Suprapubic skin (tissue), 4 donors: Measurements from ENCODE around the gene NFU1. TPM values are rescaled to one million over a fixed set of nuclear protein-coding genes. Genes with fewer than 3 reads are reported as not detected.

Experiments
- DNase-seq, 2 donors: peaks; one replicate each; pipeline ENCODE4 v3.0.0-alpha.2; 2019; ENCODE audit warnings: low spot score in 2 of 2
- H3K27ac ChIP-seq: fragments of 200-600 bp; sonication (generic); one replicate; pipeline ENCODE4 v1.5.1; 2019
- H3K27me3 ChIP-seq: fragments of 200-600 bp; sonication (generic); one replicate; pipeline ENCODE4 v1.5.1; 2019
- H3K36me3 ChIP-seq: fragments of 200-600 bp; sonication (generic); one replicate; pipeline ENCODE4 v1.5.1; 2019
- H3K4me1 ChIP-seq: fragments of 200-600 bp; sonication (generic); one replicate; pipeline ENCODE4 v1.5.1; 2019
- H3K4me3 ChIP-seq: fragments of 200-600 bp; sonication (generic); one replicate; pipeline ENCODE4 v1.5.1; 2019; ENCODE audit warnings: mild to moderate bottlenecking
- H3K9me3 ChIP-seq: fragments of 200-600 bp; sonication (generic); one replicate; pipeline ENCODE4 v1.5.1; 2019
- EP300 ChIP-seq: sonication (generic); formaldehyde crosslinking; IDR thresholded peaks from one replicate; pipeline ENCODE4 v1.6.1; 2017; ENCODE audit warnings: antibody characterized with exemption
- POLR2A ChIP-seq, 2 donors: fragments of 450-650 bp; IDR thresholded peaks; one replicate each; pipeline ENCODE4 v1.6.1; 2017; ENCODE audit warnings: antibody characterized with exemption in 2 of 2, mild to moderate bottlenecking in 2 of 2, moderate library complexity in 2 of 2
- POLR2AphosphoS5 ChIP-seq, 3 donors: sonication (generic); formaldehyde crosslinking; IDR thresholded peaks; one replicate each; pipeline ENCODE4 v1.6.1; 2017; ENCODE audit warnings: antibody characterized with exemption in 3 of 3
- WGBS: methylation state at CpG from one replicate; pipeline ENCODE4 v1.1.5; 2018; 5-methylcytosine and 5-hydroxymethylcytosine counted together
- total RNA-seq, 4 donors: library from RNA; depleted of rRNA; stranded (reverse); fragments of >200 nt; gene quantifications; one replicate each; pipeline ENCODE4 v1.1.0, GENCODE V29; 2016
- TF ChIP-seq, protein P1 (sequence below), 2 donors: fragments of 200-600 bp in 1 of 2; fragments of 450-650 bp in 1 of 2; sonication (generic) in 1 of 2; IDR thresholded peaks; one replicate each; pipeline ENCODE4 v1.5.1; 2016 to 2019; ENCODE audit warnings: antibody characterized with exemption in 2 of 2, mild to moderate bottlenecking in 1 of 2, moderate library complexity in 1 of 2

The NFU1 gene
- total RNA-seq, 4 donors from 2014 or later = 18.0 to 27.8 (median 22.8) TPM

GRCh38 chr2:69397234-69397633 is 40.0 kb downstream of the NFU1 start:
- Histone ChIP-seq H3K36me3 (peaks cover 57% of the 10 kb centered on the region), H3K27me3 (no peaks in the 10 kb centered on the region), H3K27ac (no peak overlapping the region), H3K4me1 (no peaks in the 10 kb centered on the region), H3K4me3 (no peak overlapping the region), H3K9me3 (no peaks in the 10 kb centered on the region)
- no peak for DNase-seq
- TF ChIP-seq, protein P1, sequence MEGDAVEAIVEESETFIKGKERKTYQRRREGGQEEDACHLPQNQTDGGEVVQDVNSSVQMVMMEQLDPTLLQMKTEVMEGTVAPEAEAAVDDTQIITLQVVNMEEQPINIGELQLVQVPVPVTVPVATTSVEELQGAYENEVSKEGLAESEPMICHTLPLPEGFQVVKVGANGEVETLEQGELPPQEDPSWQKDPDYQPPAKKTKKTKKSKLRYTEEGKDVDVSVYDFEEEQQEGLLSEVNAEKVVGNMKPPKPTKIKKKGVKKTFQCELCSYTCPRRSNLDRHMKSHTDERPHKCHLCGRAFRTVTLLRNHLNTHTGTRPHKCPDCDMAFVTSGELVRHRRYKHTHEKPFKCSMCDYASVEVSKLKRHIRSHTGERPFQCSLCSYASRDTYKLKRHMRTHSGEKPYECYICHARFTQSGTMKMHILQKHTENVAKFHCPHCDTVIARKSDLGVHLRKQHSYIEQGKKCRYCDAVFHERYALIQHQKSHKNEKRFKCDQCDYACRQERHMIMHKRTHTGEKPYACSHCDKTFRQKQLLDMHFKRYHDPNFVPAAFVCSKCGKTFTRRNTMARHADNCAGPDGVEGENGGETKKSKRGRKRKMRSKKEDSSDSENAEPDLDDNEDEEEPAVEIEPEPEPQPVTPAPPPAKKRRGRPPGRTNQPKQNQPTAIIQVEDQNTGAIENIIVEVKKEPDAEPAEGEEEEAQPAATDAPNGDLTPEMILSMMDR (IDR thresholded peaks at IDR 0.05) = no peak
- TF ChIP-seq EP300 (no peak), POLR2A (IDR thresholded peaks at IDR 0.05) (no peak)

- H3K27ac ChIP-seq = no peak overlapping the region
- DNase-seq = no peak
- H3K4me3 ChIP-seq = no peak overlapping the region
- no peaks in the 10 kb centered on the region for H3K27me3 ChIP-seq
- WGBS = 5% methylated on average over 1 of the region's 1 CpG
- no peaks in the 10 kb centered on the region for H3K4me1 ChIP-seq
- H3K9me3 ChIP-seq = no peaks in the 10 kb centered on the region
- peaks cover 44% of the 10 kb centered on the region for H3K36me3 ChIP-seq
- TF ChIP-seq, protein P1 (IDR thresholded peaks at IDR 0.05) = no peak
- no peak for TF ChIP-seq POLR2AphosphoS5 (IDR thresholded peaks at IDR 0.05)
- TF ChIP-seq POLR2A (IDR thresholded peaks at IDR 0.05) = no peak
- no peak for TF ChIP-seq EP300
Observed at GRCh38 chr2:69395866-69396265, 41.4 kb downstream of the NFU1 start.

- DNase-seq = no peak
- Histone ChIP-seq H3K4me1 (no peaks in the 10 kb centered on the region), H3K27ac (no peak overlapping the region), H3K4me3 (no peak overlapping the region), H3K9me3 (no peaks in the 10 kb centered on the region), H3K36me3 (peaks cover 27% of the 10 kb centered on the region), H3K27me3 (no peaks in the 10 kb centered on the region)
- TF ChIP-seq POLR2AphosphoS5 (IDR thresholded peaks at IDR 0.05) (no peak), EP300 (no peak), POLR2A (IDR thresholded peaks at IDR 0.05) (no peak)
- TF ChIP-seq, protein P1 (IDR thresholded peaks at IDR 0.05) = no peak
Observed at GRCh38 chr2:69393963-69394362, 43.3 kb downstream of the NFU1 start.

GRCh38 chr2:69390471-69390870 is 46.8 kb downstream of the NFU1 start:
- Histone ChIP-seq H3K36me3 (peaks cover 6% of the 10 kb centered on the region), H3K27me3 (no peaks in the 10 kb centered on the region), H3K9me3 (no peaks in the 10 kb centered on the region), H3K4me3 (no peak overlapping the region), H3K27ac (no peak overlapping the region), H3K4me1 (peaks cover 19% of the 10 kb centered on the region)
- 91% methylated on average over 3 of the region's 3 CpGs for WGBS
- TF ChIP-seq EP300 (no peak), POLR2A (IDR thresholded peaks at IDR 0.05) (no peak), POLR2AphosphoS5 (IDR thresholded peaks at IDR 0.05) (no peak)
- TF ChIP-seq, protein P1 (IDR thresholded peaks at IDR 0.05) = no peak
- no peak for DNase-seq

DNA sequence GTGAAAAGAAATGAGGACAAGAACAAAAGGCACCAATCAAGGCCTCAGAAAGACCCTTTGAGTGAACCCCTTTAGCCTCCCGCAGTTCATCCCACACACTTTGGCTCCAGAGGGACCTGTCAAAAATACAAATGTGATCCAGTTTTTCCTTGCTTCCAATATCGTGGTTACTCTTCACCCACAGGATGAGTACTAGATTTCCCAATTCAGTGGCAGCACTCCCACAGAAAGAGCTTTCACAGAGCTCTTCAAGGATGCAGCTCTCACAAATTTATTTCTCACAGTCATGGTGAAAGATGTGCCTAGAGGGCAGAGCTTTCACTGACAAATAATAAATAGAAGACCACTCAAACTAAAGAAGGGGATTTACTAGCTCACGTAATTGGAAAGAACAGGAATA is 47.2 kb downstream of the NFU1 start:
- Histone ChIP-seq H3K4me3 (no peak overlapping the region), H3K27ac (no peak overlapping the region), H3K36me3 (peaks cover 6% of the 10 kb centered on the region), H3K27me3 (no peaks in the 10 kb centered on the region), H3K4me1 (peaks cover 24% of the 10 kb centered on the region), H3K9me3 (no peaks in the 10 kb centered on the region)
- TF ChIP-seq, protein P1 (IDR thresholded peaks at IDR 0.05) = no peak
- TF ChIP-seq EP300 (no peak), POLR2AphosphoS5 (IDR thresholded peaks at IDR 0.05) (no peak), POLR2A (IDR thresholded peaks at IDR 0.05) (no peak)
- DNase-seq = no peak
- WGBS = 59% methylated on average over 3 of the region's 3 CpGs
